Lower leg skin (tissue), 3 donors: ENCODE data around the gene POU3F3.

Source experiments
- CTCF ChIP-seq, 3 donors: fragments of 450-650 bp; IDR thresholded peaks; one replicate each; pipeline ENCODE4 v1.5.1; 2016; ENCODE audit warnings: antibody characterized with exemption in 3 of 3, mild to moderate bottlenecking in 3 of 3, moderate library complexity in 2 of 3
- POLR2A ChIP-seq, 2 donors: fragments of 450-650 bp; IDR thresholded peaks; one replicate each; pipeline ENCODE4 v1.6.1; 2016 to 2017; ENCODE audit warnings: antibody characterized with exemption in 2 of 2, mild to moderate bottlenecking in 1 of 2, moderate library complexity in 1 of 2

DNA sequence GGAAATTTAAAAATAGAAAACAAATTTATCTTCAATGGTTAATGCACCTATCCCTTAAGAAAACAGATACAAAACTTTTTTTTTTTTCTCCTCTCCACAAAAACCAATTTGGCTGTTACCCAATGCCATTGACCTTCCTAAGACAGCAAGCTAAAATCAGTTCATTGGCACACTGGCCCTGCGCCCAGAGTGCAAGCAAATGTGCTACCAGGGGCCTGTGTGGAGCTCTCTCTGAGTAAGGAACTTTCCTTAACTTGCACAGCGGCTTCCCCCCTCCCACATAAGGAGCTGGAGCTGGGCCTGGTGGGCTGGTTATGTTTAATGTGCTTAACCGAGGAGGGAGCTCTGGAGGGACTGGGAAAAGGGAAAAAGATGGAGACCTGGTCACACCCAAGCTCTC is 17.6 kb upstream of the POU3F3 start:
- TF ChIP-seq CTCF (IDR thresholded peaks at IDR 0.05), result no peak
- TF ChIP-seq POLR2A (IDR thresholded peaks at IDR 0.05), result no peak
